Liver (tissue), 9 donors: ENCODE results near the gene GPR4. TPM values are rescaled to one million over a fixed set of nuclear protein-coding genes. Genes with fewer than 3 reads are reported as not detected.
A peak's percentile ranks its signal among the peaks of the same experiment; 100 is the strongest.

Experiments used
- DNase-seq: peaks from one replicate; pipeline ENCODE4 v3.0.0-alpha.2; 2017; ENCODE audit warnings: low spot score
- H3K27ac ChIP-seq, 2 donors: one replicate each; pipeline ENCODE4 v1.7.0; 2013; ENCODE audit warnings: inconsistent platforms in 2 of 2, low read length in 2 of 2, control low read depth in 1 of 2, low read depth in 1 of 2, mild to moderate bottlenecking in 1 of 2
- H3K27me3 ChIP-seq, 4 donors: one replicate each; pipeline versions ENCODE4 v1.6.1 to v1.7.0; 2013; ENCODE audit warnings: low read length in 3 of 4, inconsistent platforms in 1 of 4, mild to moderate bottlenecking in 1 of 4, moderate library complexity in 1 of 4; ENCODE audit not compliant: control insufficient read depth in 4 of 4, insufficient read depth in 4 of 4
- H3K36me3 ChIP-seq, 4 donors: one replicate each; pipeline versions ENCODE4 v1.6.1 to v1.7.0; 2013; ENCODE audit warnings: low read length in 3 of 4, mild to moderate bottlenecking in 3 of 4, low read depth in 1 of 4, moderate library complexity in 1 of 4; ENCODE audit not compliant: control insufficient read depth in 4 of 4, insufficient read depth in 3 of 4
- H3K4me1 ChIP-seq, 4 donors: one replicate each; pipeline versions ENCODE4 v1.6.1 to v1.7.0; 2013; ENCODE audit warnings: low read length in 3 of 4, mild to moderate bottlenecking in 3 of 4, moderate library complexity in 1 of 4; ENCODE audit not compliant: control insufficient read depth in 4 of 4, insufficient read depth in 4 of 4
- H3K4me3 ChIP-seq, 3 donors: one replicate each; pipeline versions ENCODE4 v1.6.1 to v1.7.0; 2013; ENCODE audit warnings: low read length in 3 of 3, control low read depth in 1 of 3, low read depth in 1 of 3, mild to moderate bottlenecking in 1 of 3
- H3K9ac ChIP-seq, 2 donors: one replicate each; pipeline ENCODE4 v1.7.0; 2013; ENCODE audit warnings: low read length in 2 of 2, mild to moderate bottlenecking in 2 of 2, moderate library complexity in 2 of 2, control low read depth in 1 of 2, low read depth in 1 of 2
- H3K9me3 ChIP-seq, 4 donors: one replicate each; pipeline versions ENCODE4 v1.6.1 to v1.7.0; 2013; ENCODE audit warnings: low read length in 3 of 4; ENCODE audit not compliant: control insufficient read depth in 4 of 4
- EGR1 ChIP-seq, 2 donors: IDR thresholded peaks; 2 replicates each; pipeline ENCODE4 v1.6.1; 2016 to 2018; ENCODE audit warnings: antibody characterized with exemption in 2 of 2, low read depth in 2 of 2
- FOXA1 ChIP-seq: IDR thresholded peaks from 2 replicates; pipeline ENCODE4 v1.6.1; 2016; ENCODE audit warnings: antibody characterized with exemption
- FOXA2 ChIP-seq: IDR thresholded peaks from 2 replicates; pipeline ENCODE4 v1.6.1; 2016; ENCODE audit warnings: antibody characterized with exemption
- GABPA ChIP-seq, 2 donors: IDR thresholded peaks in 1 of 2; conservative IDR thresholded peaks in 1 of 2; 2 replicates each; pipeline ENCODE4 v1.6.1; 2016; ENCODE audit warnings: antibody characterized with exemption in 2 of 2, mild to moderate bottlenecking in 1 of 2, moderate library complexity in 1 of 2
- HNF4A ChIP-seq, 2 donors: conservative IDR thresholded peaks; 2 replicates each; pipeline ENCODE4 v1.6.1; 2016; ENCODE audit warnings: antibody characterized with exemption in 2 of 2, mild to moderate bottlenecking in 2 of 2
- HNF4G ChIP-seq: IDR thresholded peaks from 2 replicates; pipeline ENCODE4 v1.6.1; 2016; ENCODE audit warnings: antibody characterized with exemption
- JUND ChIP-seq, 2 donors: IDR thresholded peaks; 2 replicates each; pipeline ENCODE4 v1.6.1; 2016; ENCODE audit warnings: antibody characterized with exemption in 2 of 2
- NR2F2 ChIP-seq: IDR thresholded peaks from 2 replicates; pipeline ENCODE4 v1.6.1; 2016; ENCODE audit warnings: antibody characterized with exemption
- RAD21 ChIP-seq, 2 donors: IDR thresholded peaks; 2 replicates each; pipeline ENCODE4 v1.6.1; 2016; ENCODE audit warnings: antibody characterized with exemption in 2 of 2, mild to moderate bottlenecking in 2 of 2
- RXRA ChIP-seq, 2 donors: IDR thresholded peaks; 2 replicates each; pipeline ENCODE4 v1.6.1; 2017 to 2018; ENCODE audit warnings: antibody characterized with exemption in 2 of 2, mild to moderate bottlenecking in 1 of 2
- SP1 ChIP-seq: IDR thresholded peaks from 2 replicates; pipeline ENCODE4 v1.6.1; 2018; ENCODE audit warnings: antibody characterized with exemption, mild to moderate bottlenecking
- TAF1 ChIP-seq: conservative IDR thresholded peaks from 2 replicates; pipeline ENCODE4 v1.6.1; 2016; ENCODE audit warnings: antibody characterized with exemption, mild to moderate bottlenecking
- YY1 ChIP-seq: IDR thresholded peaks from 2 replicates; pipeline ENCODE4 v1.6.1; 2016; ENCODE audit warnings: antibody characterized with exemption, mild to moderate bottlenecking
- WGBS: extraction: QIAGEN DNeasy Blood & Tissue Kit; methylation state at CpG from one replicate; pipeline ENCODE4 v1.1.7; 2013; 5-methylcytosine and 5-hydroxymethylcytosine counted together
- polyA plus RNA-seq, 2 donors: library from polyadenylated mRNA; stranded (reverse) in 1 of 2; unstranded in 1 of 2; fragments of 200-250 nt in 1 of 2; fragments of >200 nt in 1 of 2; fragmentation: Nextera tagmentation in 1 of 2; extraction: Ambion mirVana in 1 of 2; gene quantifications; one replicate each; pipeline versions ENCODE4 v1.2.1 to v1.2.3, GENCODE V29; 2013 to 2015
- total RNA-seq, 2 donors: library from RNA; depleted of rRNA; stranded (reverse); fragments of >200 nt; gene quantifications; one replicate each; pipeline ENCODE4 v1.2.3, GENCODE V29; 2014
- TF ChIP-seq, protein P1 (sequence below): fragments of 150-350 bp; IDR thresholded peaks from 2 replicates; pipeline ENCODE4 v1.5.1; 2017; ENCODE audit warnings: improper control_type of control experiment, low read depth, low read length; ENCODE audit not compliant: missing input control
- TF ChIP-seq, protein P2 (sequence below): IDR thresholded peaks from 2 replicates; pipeline ENCODE4 v1.6.1; 2016; ENCODE audit warnings: antibody characterized with exemption
- TF ChIP-seq, protein P3 (sequence below): IDR thresholded peaks from 2 replicates; pipeline ENCODE4 v1.6.1; 2016; ENCODE audit warnings: antibody characterized with exemption
- TF ChIP-seq, protein P4 (sequence below): IDR thresholded peaks from 2 replicates; pipeline ENCODE4 v1.6.1; 2016; ENCODE audit warnings: antibody characterized with exemption, mild to moderate bottlenecking
- TF ChIP-seq, protein P5 (sequence below): IDR thresholded peaks from 2 replicates; pipeline ENCODE4 v1.6.1; 2016; ENCODE audit warnings: antibody characterized with exemption
- donor health status: healthy.
- donor health status: healthy.
- donor health status: healthy.
- donor health status: healthy.
- donor health status: healthy.

Gene GPR4
- total and polyA plus RNA-seq, 4 donors: 0.37 to 1.9 (median 0.97) TPM

DNA sequence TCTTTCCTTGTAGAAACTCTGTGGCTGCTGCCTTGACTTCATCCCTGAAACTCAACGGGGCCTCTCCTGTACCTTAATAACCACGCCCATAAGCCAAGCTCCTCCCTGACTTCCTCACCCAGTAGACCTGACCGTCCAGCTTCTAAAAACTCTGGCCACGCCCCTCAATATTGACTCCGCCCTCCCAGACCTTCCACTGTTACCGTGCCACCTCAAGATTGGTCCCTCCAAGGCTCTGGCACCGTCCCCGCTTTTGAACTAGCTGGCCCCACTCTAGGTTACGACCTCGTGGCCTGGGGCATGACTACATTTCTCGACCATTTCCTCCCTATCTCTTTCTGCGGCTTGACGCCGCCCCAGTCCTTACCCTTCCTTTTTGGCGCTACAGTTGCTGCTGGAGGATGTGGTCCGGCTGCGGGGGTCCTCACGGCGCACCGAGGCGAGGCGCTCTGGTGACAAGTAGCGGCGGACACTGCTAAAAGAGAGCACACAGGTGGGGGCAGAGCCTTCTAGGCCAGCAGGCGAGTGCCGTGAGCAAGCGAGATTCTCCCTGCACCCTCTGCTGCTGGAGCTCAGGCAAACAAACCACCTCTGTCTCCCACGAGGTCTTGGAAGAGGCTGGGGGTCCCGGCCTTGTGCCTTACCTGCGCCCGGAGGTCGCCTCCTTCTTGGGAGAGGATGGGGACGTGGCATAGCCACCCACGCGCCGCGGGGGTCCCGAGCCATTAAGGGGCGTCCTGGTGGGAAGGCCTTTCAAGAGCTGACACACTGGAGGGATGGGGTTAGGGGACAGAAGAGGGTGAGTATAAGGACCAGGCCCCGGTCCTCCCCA is 39.5 kb upstream of the GPR4 start:
- Histone ChIP-seq H3K36me3 (no peaks in the 10 kb centered on the region), H3K4me1 (peaks cover 8 to 45% (median 30%) of the 10 kb centered on the region in 4 donors), H3K27ac (peak overlapping the region; percentile 71 to 76), H3K9ac (no peak overlapping the region), H3K27me3 (no peaks in the 10 kb centered on the region), H3K9me3 (no peaks in the 10 kb centered on the region), H3K4me3 (peak overlapping the region; percentile 2 to 19 (median 16))
- WGBS: 4% methylated on average over 40 of the region's 40 CpGs
- no peak for TF ChIP-seq TAF1
- no peak for TF ChIP-seq GABPA (IDR thresholded peaks at IDR 0.05 in 1 of 2, conservative IDR thresholded peaks at IDR 0.05 in 1 of 2)
- TF ChIP-seq FOXA1: no peak
- TF ChIP-seq HNF4G: no peak
- TF ChIP-seq, protein P1, sequence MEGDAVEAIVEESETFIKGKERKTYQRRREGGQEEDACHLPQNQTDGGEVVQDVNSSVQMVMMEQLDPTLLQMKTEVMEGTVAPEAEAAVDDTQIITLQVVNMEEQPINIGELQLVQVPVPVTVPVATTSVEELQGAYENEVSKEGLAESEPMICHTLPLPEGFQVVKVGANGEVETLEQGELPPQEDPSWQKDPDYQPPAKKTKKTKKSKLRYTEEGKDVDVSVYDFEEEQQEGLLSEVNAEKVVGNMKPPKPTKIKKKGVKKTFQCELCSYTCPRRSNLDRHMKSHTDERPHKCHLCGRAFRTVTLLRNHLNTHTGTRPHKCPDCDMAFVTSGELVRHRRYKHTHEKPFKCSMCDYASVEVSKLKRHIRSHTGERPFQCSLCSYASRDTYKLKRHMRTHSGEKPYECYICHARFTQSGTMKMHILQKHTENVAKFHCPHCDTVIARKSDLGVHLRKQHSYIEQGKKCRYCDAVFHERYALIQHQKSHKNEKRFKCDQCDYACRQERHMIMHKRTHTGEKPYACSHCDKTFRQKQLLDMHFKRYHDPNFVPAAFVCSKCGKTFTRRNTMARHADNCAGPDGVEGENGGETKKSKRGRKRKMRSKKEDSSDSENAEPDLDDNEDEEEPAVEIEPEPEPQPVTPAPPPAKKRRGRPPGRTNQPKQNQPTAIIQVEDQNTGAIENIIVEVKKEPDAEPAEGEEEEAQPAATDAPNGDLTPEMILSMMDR: no peak
- TF ChIP-seq RXRA (IDR thresholded peaks at IDR 0.05): no peak
- TF ChIP-seq YY1: no peak
- TF ChIP-seq, protein P2, sequence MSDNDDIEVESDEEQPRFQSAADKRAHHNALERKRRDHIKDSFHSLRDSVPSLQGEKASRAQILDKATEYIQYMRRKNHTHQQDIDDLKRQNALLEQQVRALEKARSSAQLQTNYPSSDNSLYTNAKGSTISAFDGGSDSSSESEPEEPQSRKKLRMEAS: no peak
- no peak for TF ChIP-seq RAD21 (IDR thresholded peaks at IDR 0.05)
- no peak for TF ChIP-seq HNF4A (conservative IDR thresholded peaks at IDR 0.05)
- TF ChIP-seq EGR1 (IDR thresholded peaks at IDR 0.05; ENCODE audit: low read depth in 2 of 2): no peak
- TF ChIP-seq, protein P3, sequence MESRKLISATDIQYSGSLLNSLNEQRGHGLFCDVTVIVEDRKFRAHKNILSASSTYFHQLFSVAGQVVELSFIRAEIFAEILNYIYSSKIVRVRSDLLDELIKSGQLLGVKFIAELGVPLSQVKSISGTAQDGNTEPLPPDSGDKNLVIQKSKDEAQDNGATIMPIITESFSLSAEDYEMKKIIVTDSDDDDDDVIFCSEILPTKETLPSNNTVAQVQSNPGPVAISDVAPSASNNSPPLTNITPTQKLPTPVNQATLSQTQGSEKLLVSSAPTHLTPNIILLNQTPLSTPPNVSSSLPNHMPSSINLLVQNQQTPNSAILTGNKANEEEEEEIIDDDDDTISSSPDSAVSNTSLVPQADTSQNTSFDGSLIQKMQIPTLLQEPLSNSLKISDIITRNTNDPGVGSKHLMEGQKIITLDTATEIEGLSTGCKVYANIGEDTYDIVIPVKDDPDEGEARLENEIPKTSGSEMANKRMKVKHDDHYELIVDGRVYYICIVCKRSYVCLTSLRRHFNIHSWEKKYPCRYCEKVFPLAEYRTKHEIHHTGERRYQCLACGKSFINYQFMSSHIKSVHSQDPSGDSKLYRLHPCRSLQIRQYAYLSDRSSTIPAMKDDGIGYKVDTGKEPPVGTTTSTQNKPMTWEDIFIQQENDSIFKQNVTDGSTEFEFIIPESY: no peak
- no peak for TF ChIP-seq NR2F2
- no peak for TF ChIP-seq SP1
- no peak for TF ChIP-seq FOXA2
- no peak for TF ChIP-seq JUND (IDR thresholded peaks at IDR 0.05)
- TF ChIP-seq, protein P4, sequence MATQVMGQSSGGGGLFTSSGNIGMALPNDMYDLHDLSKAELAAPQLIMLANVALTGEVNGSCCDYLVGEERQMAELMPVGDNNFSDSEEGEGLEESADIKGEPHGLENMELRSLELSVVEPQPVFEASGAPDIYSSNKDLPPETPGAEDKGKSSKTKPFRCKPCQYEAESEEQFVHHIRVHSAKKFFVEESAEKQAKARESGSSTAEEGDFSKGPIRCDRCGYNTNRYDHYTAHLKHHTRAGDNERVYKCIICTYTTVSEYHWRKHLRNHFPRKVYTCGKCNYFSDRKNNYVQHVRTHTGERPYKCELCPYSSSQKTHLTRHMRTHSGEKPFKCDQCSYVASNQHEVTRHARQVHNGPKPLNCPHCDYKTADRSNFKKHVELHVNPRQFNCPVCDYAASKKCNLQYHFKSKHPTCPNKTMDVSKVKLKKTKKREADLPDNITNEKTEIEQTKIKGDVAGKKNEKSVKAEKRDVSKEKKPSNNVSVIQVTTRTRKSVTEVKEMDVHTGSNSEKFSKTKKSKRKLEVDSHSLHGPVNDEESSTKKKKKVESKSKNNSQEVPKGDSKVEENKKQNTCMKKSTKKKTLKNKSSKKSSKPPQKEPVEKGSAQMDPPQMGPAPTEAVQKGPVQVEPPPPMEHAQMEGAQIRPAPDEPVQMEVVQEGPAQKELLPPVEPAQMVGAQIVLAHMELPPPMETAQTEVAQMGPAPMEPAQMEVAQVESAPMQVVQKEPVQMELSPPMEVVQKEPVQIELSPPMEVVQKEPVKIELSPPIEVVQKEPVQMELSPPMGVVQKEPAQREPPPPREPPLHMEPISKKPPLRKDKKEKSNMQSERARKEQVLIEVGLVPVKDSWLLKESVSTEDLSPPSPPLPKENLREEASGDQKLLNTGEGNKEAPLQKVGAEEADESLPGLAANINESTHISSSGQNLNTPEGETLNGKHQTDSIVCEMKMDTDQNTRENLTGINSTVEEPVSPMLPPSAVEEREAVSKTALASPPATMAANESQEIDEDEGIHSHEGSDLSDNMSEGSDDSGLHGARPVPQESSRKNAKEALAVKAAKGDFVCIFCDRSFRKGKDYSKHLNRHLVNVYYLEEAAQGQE: no peak
- TF ChIP-seq, protein P5, sequence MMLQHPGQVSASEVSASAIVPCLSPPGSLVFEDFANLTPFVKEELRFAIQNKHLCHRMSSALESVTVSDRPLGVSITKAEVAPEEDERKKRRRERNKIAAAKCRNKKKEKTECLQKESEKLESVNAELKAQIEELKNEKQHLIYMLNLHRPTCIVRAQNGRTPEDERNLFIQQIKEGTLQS: no peak
- DNase-seq: peak; percentile 77
